ENCODE data around the gene ZNF771.
A peak's percentile ranks its signal among the peaks of the same experiment; 100 is the strongest.
"Not testable (repeated sequence)": the region's sequence is repeated elsewhere in the genome, so short reads cannot be mapped to it uniquely, and the experiment has no call there.

ZNF771 gene

GRCh38 chr16:30434852-30435251 lies 27.4 kb downstream of the ZNF771 start:
- no peak for DNase-seq (ENCODE audit: low read depth)

GRCh38 chr16:30437511-30438046 lies 30.2 kb downstream of the ZNF771 start:
- no peak for DNase-seq (ENCODE audit: low read depth)

GRCh38 chr16:30438835-30439234 lies 31.4 kb downstream of the ZNF771 start:
- DNase-seq (ENCODE audit: low read depth) = no peak

- DNase-seq (ENCODE audit: low read depth) = no peak
Measured at GRCh38 chr16:30439720-30440348, 32.4 kb downstream of the ZNF771 start.

GRCh38 chr16:30443631-30444030 lies 36.2 kb downstream of the ZNF771 start:
- no peak for DNase-seq (ENCODE audit: low read depth)

GRCh38 chr16:30444231-30445148 lies 37.1 kb downstream of the ZNF771 start:
- no peak for DNase-seq (ENCODE audit: low read depth)

GRCh38 chr16:30445149-30445407 lies 37.7 kb downstream of the ZNF771 start:
- DNase-seq (ENCODE audit: low read depth) = no peak

GRCh38 chr16:30445408-30446202 lies 38.2 kb downstream of the ZNF771 start, which contains the start of gene SEPHS2:
Gene SEPHS2 (minus strand): TSS chr16:30445874. CDS start chr16:30445727, 147 bp downstream.
- peak; percentile 94 for DNase-seq (ENCODE audit: low read depth)

- DNase-seq (ENCODE audit: low read depth) = no peak
Measured at GRCh38 chr16:30446203-30446595, 38.8 kb downstream of the ZNF771 start.

- no peak for DNase-seq (ENCODE audit: low read depth)
Measured at GRCh38 chr16:30447512-30448226, 40.3 kb downstream of the ZNF771 start.

- DNase-seq (ENCODE audit: low read depth) = no peak
Measured at GRCh38 chr16:30449116-30449435, 41.7 kb downstream of the ZNF771 start.

- DNase-seq (ENCODE audit: low read depth) = not testable (repeated sequence)
Measured at GRCh38 chr16:30452709-30453580, 45.5 kb downstream of the ZNF771 start.

- DNase-seq (ENCODE audit: low read depth) = no peak
Measured at GRCh38 chr16:30456302-30456701, 48.9 kb downstream of the ZNF771 start.

- DNase-seq (ENCODE audit: low read depth) = no peak
Measured at GRCh38 chr16:30457256-30457655, 49.9 kb downstream of the ZNF771 start.

GRCh38 chr16:30457743-30458560 lies 50.5 kb downstream of the ZNF771 start:
- no peak for DNase-seq (ENCODE audit: low read depth)

GRCh38 chr16:30458561-30459394 lies 51.4 kb downstream of the ZNF771 start:
- DNase-seq (ENCODE audit: low read depth) = peak; percentile 41

GRCh38 chr16:30459456-30459855 lies 52.0 kb downstream of the ZNF771 start:
- DNase-seq (ENCODE audit: low read depth) = no peak

GRCh38 chr16:30461426-30461825 lies 54.0 kb downstream of the ZNF771 start:
- not testable (repeated sequence) for DNase-seq (ENCODE audit: low read depth)

GRCh38 chr16:30464078-30464477 lies 56.7 kb downstream of the ZNF771 start:
- no peak for DNase-seq (ENCODE audit: low read depth)

Measured in stimulated activated CD8-positive, alpha-beta memory T cell treated with anti-CD3 and anti-CD28 coated beads, Interleukin-15, amount 100 ng/mL, for 1 hour (primary cell).